HG02623 (cell line): ENCODE results near the gene ASCC3.
"Not testable (repeated sequence)": the region's sequence is repeated elsewhere in the genome, so short reads cannot be mapped to it uniquely, and the experiment has no call there.

Source experiments
- ATAC-seq: cut with Tn5 transposase; IDR thresholded peaks from one replicate; pipeline ENCODE4 v1.9.1; 2021; ENCODE audit warnings: moderate library complexity; ENCODE audit not compliant: unreplicated experiment

Gene ASCC3

GRCh38 chr6:100886076-100886475, 4.9 kb upstream of the ASCC3 start:
- ATAC-seq = no peak

GRCh38 chr6:100883347-100883746, 2.2 kb upstream of the ASCC3 start:
- no peak for ATAC-seq

GRCh38 chr6:100881707-100882040, 545 bp upstream of the ASCC3 start:
- no peak for ATAC-seq

GRCh38 chr6:100880149-100880852, 828 bp downstream of the ASCC3 start:
- ATAC-seq = no peak

GRCh38 chr6:100879317-100879716, 1.8 kb downstream of the ASCC3 start:
- no peak for ATAC-seq

- ATAC-seq = no peak
These were observed 3.3 kb downstream of the ASCC3 start for GRCh38 chr6:100877851-100878250.

- no peak for ATAC-seq
These were observed 4.9 kb downstream of the ASCC3 start for GRCh38 chr6:100876251-100876650.

GRCh38 chr6:100865525-100865924, 15.6 kb downstream of the ASCC3 start:
- no peak for ATAC-seq

- no peak for ATAC-seq
These were observed 19.1 kb downstream of the ASCC3 start for GRCh38 chr6:100862063-100862462.

GRCh38 chr6:100856146-100856545, 25.0 kb downstream of the ASCC3 start:
- ATAC-seq = no peak

- ATAC-seq = no peak
These were observed 29.3 kb downstream of the ASCC3 start for GRCh38 chr6:100851819-100852218.

GRCh38 chr6:100850174-100850573, 31.0 kb downstream of the ASCC3 start:
- ATAC-seq = no peak

GRCh38 chr6:100846276-100846675, 34.9 kb downstream of the ASCC3 start:
- ATAC-seq = no peak

GRCh38 chr6:100845676-100846075, 35.5 kb downstream of the ASCC3 start:
- no peak for ATAC-seq

- no peak for ATAC-seq
These were observed 41.7 kb downstream of the ASCC3 start for GRCh38 chr6:100839419-100839818.

- no peak for ATAC-seq
These were observed 43.1 kb downstream of the ASCC3 start for GRCh38 chr6:100838011-100838410.

GRCh38 chr6:100833972-100834574, 47.1 kb downstream of the ASCC3 start:
- ATAC-seq = no peak

GRCh38 chr6:100829077-100829595, 52.0 kb downstream of the ASCC3 start:
- not testable (repeated sequence) for ATAC-seq

- no peak for ATAC-seq
These were observed 58.1 kb downstream of the ASCC3 start for GRCh38 chr6:100823041-100823440.

- no peak for ATAC-seq
These were observed 63.1 kb downstream of the ASCC3 start for GRCh38 chr6:100818066-100818465.

- ATAC-seq = no peak
These were observed 71.1 kb downstream of the ASCC3 start for GRCh38 chr6:100810015-100810414.

- ATAC-seq = no peak
These were observed 71.8 kb downstream of the ASCC3 start for GRCh38 chr6:100809346-100809745.
